IMR-90 (cell line): ENCODE data around the gene ZNF316. TPM values are rescaled to one million over a fixed set of nuclear protein-coding genes. Genes with fewer than 3 reads are reported as not detected.

Experiments
- ATAC-seq: fragments of 200-7000 bp; cut with Tn5 transposase; 2 replicates; pipeline ENCODE4 v1.9.1; 2020; ENCODE audit warnings: low read depth, mild to moderate bottlenecking, moderate library complexity
- BruUV-seq: library from RNA; stranded (reverse); fragments of 400-500 nt; replicated peaks from 2 replicates; lab custom pipeline; 2021; lab: Mats Ljungman, UMichigan
- CTCF ChIA-PET: fragments of 300-600 bp; formaldehyde crosslinking; extraction: SDS; loops from one replicate; lab custom pipeline; 2021; ENCODE audit warnings: antibody characterized with exemption; lab: Yijun Ruan, JAX
- POLR2A ChIA-PET: fragments of 300-600 bp; sonication (Branson Sonifier 250); formaldehyde crosslinking; loops from one replicate; lab custom pipeline; 2022; ENCODE audit warnings: antibody characterized with exemption; ENCODE audit not compliant: unreplicated experiment; lab: Charles Lee
- DNase-seq: peaks from one replicate; pipeline ENCODE4 v3.0.0; 2013
- H2AFZ ChIP-seq: replicated peaks from 2 replicates; pipeline ENCODE3; 2013; ENCODE audit warnings: low read length, mild to moderate bottlenecking; ENCODE audit not compliant: poor library complexity
- H2AK5ac ChIP-seq: 2 replicates; pipeline ENCODE4 v1.6.1; 2013; ENCODE audit warnings: low read depth, low read length, inconsistent platforms
- H2AK9ac ChIP-seq: replicated peaks from 2 replicates; pipeline ENCODE3; 2013; ENCODE audit warnings: mild to moderate bottlenecking, low read depth, low read length, moderate library complexity; ENCODE audit not compliant: poor library complexity
- H2BK120ac ChIP-seq: 2 replicates; pipeline ENCODE4 v1.6.1; 2013; ENCODE audit warnings: low read depth, low read length, inconsistent platforms
- H2BK15ac ChIP-seq: 3 replicates; pipeline ENCODE4 v1.6.1; 2013; ENCODE audit warnings: low read depth, low read length, inconsistent platforms
- H2BK20ac ChIP-seq: 2 replicates; pipeline ENCODE4 v1.6.1; 2013; ENCODE audit warnings: low read depth, mild to moderate bottlenecking, inconsistent platforms, low read length, moderate library complexity
- H2BK5ac ChIP-seq: 2 replicates; pipeline ENCODE4 v1.6.1; 2013; ENCODE audit warnings: mild to moderate bottlenecking, low read depth, low read length, inconsistent platforms; ENCODE audit not compliant: poor library complexity, severe bottlenecking
- H3K14ac ChIP-seq: replicated peaks from 2 replicates; pipeline ENCODE4 v1.6.1; 2013; ENCODE audit warnings: low read depth, low read length, inconsistent platforms
- H3K18ac ChIP-seq: 2 replicates; pipeline ENCODE4 v1.6.1; 2013; ENCODE audit warnings: low read depth, low read length, control low read depth
- H3K23ac ChIP-seq: 2 replicates; pipeline ENCODE4 v1.6.1; 2013; ENCODE audit warnings: low read depth, low read length, inconsistent platforms
- H3K27ac ChIP-seq: 2 replicates; pipeline ENCODE4 v1.5.1; 2013; ENCODE audit warnings: mild to moderate bottlenecking, control low read depth, low read length; ENCODE audit not compliant: insufficient read depth
- H3K27me3 ChIP-seq: 2 replicates; pipeline ENCODE4 v1.6.1; 2013; ENCODE audit warnings: low read length; ENCODE audit not compliant: control insufficient read depth, insufficient read depth
- H3K36me3 ChIP-seq: 2 replicates; pipeline ENCODE4 v1.6.1; 2013; ENCODE audit warnings: low read length, mixed read lengths; ENCODE audit not compliant: control insufficient read depth, insufficient read depth
- H3K4ac ChIP-seq: 2 replicates; pipeline ENCODE4 v1.6.1; 2013; ENCODE audit warnings: low read depth, low read length, inconsistent platforms
- H3K4me1 ChIP-seq: 2 replicates; pipeline ENCODE4 v1.6.1; 2013; ENCODE audit warnings: low read length, mixed read lengths; ENCODE audit not compliant: control insufficient read depth, insufficient read depth
- H3K4me2 ChIP-seq: 2 replicates; pipeline ENCODE4 v1.6.1; 2013; ENCODE audit warnings: low read depth, mild to moderate bottlenecking, control low read depth, low read length, moderate library complexity
- H3K4me3 ChIP-seq: 2 replicates; pipeline ENCODE4 v1.5.1; 2013; ENCODE audit warnings: low read depth, mild to moderate bottlenecking, control low read depth, low read length, moderate library complexity; ENCODE audit not compliant: insufficient read depth
- H3K56ac ChIP-seq: 2 replicates; pipeline ENCODE4 v1.6.1; 2013; ENCODE audit warnings: low read length, inconsistent platforms; ENCODE audit not compliant: insufficient read depth; ENCODE audit errors: extremely low read depth
- H3K79me1 ChIP-seq, 2 experiments: 2 replicates each; pipeline ENCODE4 v1.6.1; 2013; ENCODE audit warnings: low read length in 2 of 2, inconsistent platforms in 1 of 2, low read depth in 1 of 2
- H3K9ac ChIP-seq: 2 replicates; pipeline ENCODE4 v1.6.1; 2013; ENCODE audit warnings: low read depth, low read length, control low read depth
- H3K9me1 ChIP-seq: 2 replicates; pipeline ENCODE4 v1.6.1; 2013; ENCODE audit warnings: low read length, inconsistent platforms; ENCODE audit not compliant: insufficient read depth
- H3K9me3 ChIP-seq: 2 replicates; pipeline ENCODE4 v1.6.1; 2013; ENCODE audit warnings: low read length; ENCODE audit not compliant: control insufficient read depth, insufficient read depth
- H4K20me1 ChIP-seq: 2 replicates; pipeline ENCODE4 v1.6.1; 2013; ENCODE audit warnings: low read length, inconsistent platforms; ENCODE audit not compliant: insufficient read depth
- H4K5ac ChIP-seq: 2 replicates; pipeline ENCODE4 v1.6.1; 2013; ENCODE audit warnings: mild to moderate bottlenecking, low read depth, low read length, control low read depth
- H4K8ac ChIP-seq, 2 experiments: 2 replicates each; pipeline ENCODE4 v1.6.1; 2013; ENCODE audit warnings: low read depth in 2 of 2, low read length in 2 of 2, control low read depth in 1 of 2, inconsistent platforms in 1 of 2
- H4K91ac ChIP-seq: 2 replicates; pipeline ENCODE4 v1.6.1; 2013; ENCODE audit warnings: low read depth, low read length, inconsistent platforms; ENCODE audit not compliant: insufficient read depth
- BHLHE40 ChIP-seq: fragments of 150-350 bp; IDR thresholded peaks from 2 replicates; pipeline ENCODE4 v1.6.1; 2016; ENCODE audit warnings: mild to moderate bottlenecking, low read depth, low read length
- CEBPB ChIP-seq: IDR thresholded peaks from 2 replicates; pipeline ENCODE4 v1.6.1; 2012; ENCODE audit warnings: low read depth, low read length, improper control_type of control experiment
- CHD1 ChIP-seq: IDR thresholded peaks from 2 replicates; pipeline ENCODE4 v1.6.1; 2012; ENCODE audit warnings: low read depth, low read length, improper control_type of control experiment
- FOS ChIP-seq: fragments of 150-350 bp; IDR thresholded peaks from 2 replicates; pipeline ENCODE4 v1.6.1; 2016; ENCODE audit warnings: low read depth, low read length
- MAFK ChIP-seq: IDR thresholded peaks from 2 replicates; pipeline ENCODE4 v1.6.1; 2012; ENCODE audit warnings: low read depth, low read length, improper control_type of control experiment
- MAZ ChIP-seq: IDR thresholded peaks from 2 replicates; pipeline ENCODE4 v1.6.1; 2012; ENCODE audit warnings: low read depth, mild to moderate bottlenecking, low read length, improper control_type of control experiment, moderate library complexity, borderline replicate concordance
- MXI1 ChIP-seq: IDR thresholded peaks from 2 replicates; pipeline ENCODE4 v1.6.1; 2012; ENCODE audit warnings: low read depth, mild to moderate bottlenecking, low read length, moderate library complexity, borderline replicate concordance
- NFE2L2 ChIP-seq: fragments of 150-350 bp; IDR thresholded peaks from 2 replicates; pipeline ENCODE4 v1.6.1; 2016; ENCODE audit warnings: low read depth, mild to moderate bottlenecking, low read length
- POLR2A ChIP-seq: IDR thresholded peaks from 2 replicates; pipeline ENCODE4 v1.6.1; 2012; ENCODE audit warnings: mild to moderate bottlenecking, low read depth, low read length
- RCOR1 ChIP-seq: IDR thresholded peaks from 2 replicates; pipeline ENCODE4 v1.6.1; 2012; ENCODE audit warnings: mild to moderate bottlenecking, low read length, improper control_type of control experiment; ENCODE audit not compliant: insufficient replicate concordance
- RFX5 ChIP-seq: IDR thresholded peaks from 2 replicates; pipeline ENCODE4 v1.8.0; 2012; ENCODE audit warnings: low read depth, mild to moderate bottlenecking, low read length, moderate library complexity
- WGBS, 2 experiments: methylation state at CpG; one replicate each; pipeline versions ENCODE4 v1.1.5 to v1.1.7; 2013; ENCODE audit warnings: missing lambda C conversion rate in 2 of 2; ENCODE audit not compliant: insufficient read length in 1 of 2; ENCODE audit errors: extremely low coverage in 2 of 2; 5-methylcytosine and 5-hydroxymethylcytosine counted together
- dilution Hi-C: fragments of 300-500 bp; cut with HindIII; formaldehyde crosslinking; loops from one replicate; pipeline ENCODE4 v1.14.3; 2018; ENCODE audit warnings: low sequenced_read_pairs; ENCODE audit not compliant: unreplicated experiment
- in situ Hi-C: fragments of 300-500 bp; cut with MboI; formaldehyde crosslinking; loops from 3 replicates; pipeline ENCODE4 v1.14.3; 2019; ENCODE audit warnings: low sequenced_read_pairs, inconsistent platforms, mixed read lengths
- intact Hi-C: fragments of 100-400 bp; cut with micrococcal nuclease; formaldehyde crosslinking; loops from 2 replicates; pipeline ENCODE4 v1.10.0; 2022
- polyA plus RNA-seq, 3 experiments: library from polyadenylated mRNA; depleted of rRNA; stranded (reverse); fragments of >200 nt; gene quantifications; 2 replicates each; pipeline ENCODE4 v1.2.3, GENCODE V29; 2012; ENCODE audit warnings: low replicate concordance in 1 of 3
- total RNA-seq: library from RNA; depleted of rRNA; stranded (reverse); fragments of >200 nt; gene quantifications from 2 replicates; pipeline ENCODE4 v1.2.3, GENCODE V29; 2012
- TF ChIP-seq, protein P1 (sequence below): fragments of 150-350 bp; IDR thresholded peaks from 2 replicates; pipeline ENCODE4 v1.6.1; 2016; ENCODE audit warnings: low read depth, mild to moderate bottlenecking, low read length, moderate library complexity, borderline replicate concordance

ZNF316 gene
- total and polyA plus RNA-seq, 2 of the 4 experiments (the other 2 are of a cell fraction) = 3.2 to 7.2 TPM

DNA sequence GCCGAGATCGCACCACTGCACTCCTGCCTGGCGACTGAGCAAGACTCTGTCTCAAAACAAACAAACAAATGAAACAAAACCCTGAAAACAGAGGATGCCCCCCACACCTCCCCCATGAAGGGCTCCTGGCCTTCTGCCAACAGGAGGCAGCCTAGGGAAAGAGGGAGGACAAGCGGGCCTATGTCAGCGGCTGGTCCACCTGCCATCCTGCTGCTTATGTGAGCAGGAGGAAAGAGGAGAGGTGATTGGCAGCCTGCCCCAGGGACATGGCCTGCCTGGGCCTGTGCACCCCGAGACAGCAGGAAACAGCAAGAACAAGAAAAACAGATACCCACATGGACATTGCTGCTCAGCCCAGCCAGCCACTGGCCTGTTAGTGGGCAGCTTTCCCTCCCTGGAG is 9.1 kb upstream of the ZNF316 start:
- POLR2A ChIA-PET = no interaction called here
- H3K4me2 ChIP-seq = no peak overlapping the region
- in situ Hi-C loops = no loop called here
- no peak overlapping the region for H3K18ac ChIP-seq
- H3K14ac ChIP-seq = no peak overlapping the region
- CTCF ChIA-PET = no interaction called here
- intact Hi-C loops = no loop called here
- dilution Hi-C loops = no loop called here
- H4K91ac ChIP-seq = no peak overlapping the region
- H2BK20ac ChIP-seq = no peak overlapping the region
- ATAC-seq = no peak
- H3K9me3 ChIP-seq = no peaks in the 10 kb centered on the region
- no peak overlapping the region for H3K4me3 ChIP-seq
- no TSS peak for BruUV-seq
- H2AK9ac ChIP-seq = no peak overlapping the region
- H4K5ac ChIP-seq = no peak overlapping the region
- TF ChIP-seq MAZ = no peak
- TF ChIP-seq NFE2L2 = no peak
- no peak for TF ChIP-seq RCOR1
- no peak for TF ChIP-seq CEBPB
- no peak for TF ChIP-seq BHLHE40
- TF ChIP-seq, protein P1, sequence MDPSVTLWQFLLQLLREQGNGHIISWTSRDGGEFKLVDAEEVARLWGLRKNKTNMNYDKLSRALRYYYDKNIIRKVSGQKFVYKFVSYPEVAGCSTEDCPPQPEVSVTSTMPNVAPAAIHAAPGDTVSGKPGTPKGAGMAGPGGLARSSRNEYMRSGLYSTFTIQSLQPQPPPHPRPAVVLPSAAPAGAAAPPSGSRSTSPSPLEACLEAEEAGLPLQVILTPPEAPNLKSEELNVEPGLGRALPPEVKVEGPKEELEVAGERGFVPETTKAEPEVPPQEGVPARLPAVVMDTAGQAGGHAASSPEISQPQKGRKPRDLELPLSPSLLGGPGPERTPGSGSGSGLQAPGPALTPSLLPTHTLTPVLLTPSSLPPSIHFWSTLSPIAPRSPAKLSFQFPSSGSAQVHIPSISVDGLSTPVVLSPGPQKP = no peak
- no peak for TF ChIP-seq MXI1
- no peak for TF ChIP-seq RFX5
- TF ChIP-seq POLR2A = no peak
- TF ChIP-seq FOS = no peak
- no peak for TF ChIP-seq CHD1
- no peak for TF ChIP-seq MAFK
- H2BK5ac ChIP-seq = no peak overlapping the region
- H4K8ac ChIP-seq = no peak overlapping the region
- H3K23ac ChIP-seq = no peak overlapping the region
- peak overlapping the region; percentile 21 for H2AFZ ChIP-seq
- no peak overlapping the region for H3K27ac ChIP-seq
- WGBS, 2 experiments = no CpG with 5 or more reads among the region's 6 CpGs
- H3K36me3 ChIP-seq = peaks cover 4% of the 10 kb centered on the region; the same call in 1 of the 2 replicates
- no peak overlapping the region for H3K9ac ChIP-seq
- no peak overlapping the region for H3K4ac ChIP-seq
- H3K79me1 ChIP-seq = no peaks in the 10 kb centered on the region
- H2BK120ac ChIP-seq = no peak overlapping the region
- no peaks in the 10 kb centered on the region; the same call in 1 of the 2 replicates for H3K27me3 ChIP-seq
- H4K20me1 ChIP-seq = no peaks in the 10 kb centered on the region
- no peak overlapping the region for H2BK15ac ChIP-seq
- no peak overlapping the region for H3K56ac ChIP-seq
- H3K4me1 ChIP-seq = no peaks in the 10 kb centered on the region
- H3K9me1 ChIP-seq = no peaks in the 10 kb centered on the region
- no peak for DNase-seq
- no peak overlapping the region for H2AK5ac ChIP-seq
